Measurements from ENCODE around the gene KCNJ10. TPM values are rescaled to one million over a fixed set of nuclear protein-coding genes. Genes with fewer than 3 reads are reported as not detected.

The KCNJ10 gene
- total and polyA plus RNA-seq, 2 of the 13 experiments (the other 11 are each of a cell fraction or from before 2014, with no cell fraction given), result 4.4 to 10.3 TPM

GRCh38 chr1:160098852-160099561 lies 29.0 kb upstream of the KCNJ10 start (continued):
- peak; percentile 37 for TF ChIP-seq ZNF687 (CRISPR knock-in tag; IDR thresholded peaks at IDR 0.05)
- 0 out of 2 replicates have a peak, but pooled peaks have one; percentile 64 for TF ChIP-seq MTERF4 (CRISPR knock-in tag; IDR thresholded peaks at IDR 0.05)
- TF ChIP-seq ZNF275 (CRISPR knock-in tag; IDR thresholded peaks at IDR 0.05; ENCODE audit: borderline replicate concordance), result no peak
- 0 out of 2 replicates have a peak, but pooled peaks have one; percentile 49 for TF ChIP-seq MYPOP (CRISPR knock-in tag; IDR thresholded peaks at IDR 0.05)

Data from HepG2 (cell line).